ENCODE results near the gene SBF2.

The SBF2 gene

DNA sequence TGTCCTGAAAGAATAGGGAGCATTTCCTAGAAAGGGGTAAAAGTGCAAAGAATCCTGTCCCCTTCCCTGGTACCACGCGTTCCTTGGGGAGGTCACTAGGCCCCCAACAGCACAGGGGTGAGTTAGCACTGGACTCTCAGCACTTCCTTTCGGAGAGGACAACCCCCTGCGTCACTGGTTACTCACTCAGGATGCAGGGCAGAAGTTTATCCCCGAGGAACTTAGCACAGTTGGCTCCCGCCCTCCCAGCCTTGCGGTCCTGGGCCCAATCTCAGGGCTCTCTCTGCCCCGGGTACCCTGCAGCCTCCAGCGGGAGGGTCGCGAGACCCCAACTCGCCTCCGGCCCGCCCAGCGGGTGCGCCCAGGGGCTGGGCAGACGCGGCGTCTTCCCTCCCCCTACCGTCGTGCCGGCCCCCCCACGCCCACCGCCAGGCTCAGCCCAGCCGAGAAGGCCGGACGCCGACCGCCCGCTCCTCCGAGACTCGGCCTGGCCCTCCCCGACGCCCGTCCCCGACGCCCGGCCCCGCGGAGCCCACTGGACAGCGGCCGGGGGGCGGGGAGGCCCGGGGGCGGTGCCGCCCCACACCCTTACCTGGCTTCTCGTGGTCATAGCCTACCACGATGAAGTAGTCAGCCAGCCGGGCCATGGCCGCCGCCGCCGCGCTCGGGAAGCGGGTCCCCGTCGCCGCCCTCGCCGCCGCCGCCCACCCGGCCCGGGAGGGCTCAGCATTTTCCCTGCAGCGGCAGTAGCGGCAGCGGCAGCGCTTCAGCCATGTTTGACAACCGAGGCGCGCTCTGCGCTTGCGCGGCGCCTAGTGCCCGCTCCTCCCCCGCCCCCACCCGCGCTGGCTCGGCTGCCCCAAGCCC is at the start of gene SBF2:
SBF2 (minus strand) TSS at position 797 of the 867 bp plus-strand sequence; CDS start at position 647, 150 bp downstream.
- DNase-seq = peak; percentile 85

DNA sequence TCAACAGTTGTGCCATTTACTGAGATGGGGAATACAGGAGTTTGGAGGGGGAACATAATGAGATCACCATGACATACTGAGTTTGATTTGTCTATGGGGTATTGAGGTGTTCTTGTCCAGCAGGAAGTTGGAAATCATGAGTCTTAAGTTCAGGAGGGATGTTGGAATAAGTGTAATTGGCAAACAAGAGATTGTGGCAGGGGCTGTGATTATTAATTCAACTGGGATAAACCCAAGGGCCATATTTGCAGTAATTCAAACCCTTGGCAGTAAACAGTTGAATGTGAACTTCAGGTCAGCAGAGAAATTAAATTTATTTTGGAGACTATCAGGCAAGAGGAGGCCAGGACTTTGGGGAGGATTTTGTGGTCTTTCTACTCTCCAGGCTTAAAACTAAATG is 44.3 kb upstream of the SBF2 start:
- no peak for DNase-seq

DNA sequence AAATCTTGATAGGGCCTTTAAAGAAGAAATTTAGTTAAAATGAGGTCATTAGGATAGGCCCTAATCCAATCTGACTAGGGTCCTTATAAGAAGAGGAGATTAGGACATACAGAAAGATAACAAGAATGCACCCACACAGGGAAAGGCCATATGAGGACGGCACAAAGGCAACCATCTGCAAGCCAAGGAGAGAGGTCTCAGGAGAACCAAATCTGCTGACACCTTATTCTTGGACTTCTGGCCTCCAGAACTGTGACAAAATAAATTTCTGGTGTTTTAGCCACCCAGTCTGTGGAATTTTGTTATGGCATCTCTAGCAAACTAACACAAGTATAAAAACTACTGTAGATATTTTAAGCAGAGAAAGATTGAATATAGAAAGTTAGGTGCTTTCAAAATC is 39.5 kb upstream of the SBF2 start:
- no peak for DNase-seq

DNA sequence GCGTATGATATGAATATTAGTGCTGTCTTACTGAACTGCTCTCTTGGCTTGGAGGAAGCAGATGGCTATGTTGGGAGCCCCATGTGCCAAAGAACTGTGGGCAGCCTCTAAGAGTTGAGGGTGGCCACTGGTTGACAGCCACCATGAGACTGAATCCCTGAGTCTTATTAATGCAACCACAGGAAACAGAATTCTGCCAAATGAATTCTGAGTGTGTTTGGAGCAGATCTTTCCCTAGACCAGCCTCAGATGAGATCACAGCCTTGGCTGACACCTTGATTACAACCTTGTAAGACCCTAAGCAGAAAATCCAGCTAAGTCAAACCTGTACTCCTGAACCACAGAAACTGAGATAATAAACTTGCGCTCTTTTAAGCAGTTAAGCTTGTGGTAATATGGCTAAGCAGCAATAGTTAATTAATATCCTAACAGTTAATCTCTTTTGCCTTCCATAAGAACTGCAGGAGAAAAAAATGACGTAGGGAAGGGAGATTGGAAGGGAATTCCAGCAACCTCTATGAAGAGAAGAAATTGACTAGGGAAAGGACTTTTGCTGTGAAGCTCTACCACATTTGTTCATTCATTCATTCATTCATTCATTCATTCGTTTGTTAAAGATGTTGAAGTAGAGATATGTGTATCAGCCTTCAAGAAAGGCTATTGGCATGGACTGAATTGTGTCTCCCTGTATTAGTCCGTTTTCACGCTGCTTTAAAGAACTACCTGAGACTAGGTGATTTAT is 37.7 kb upstream of the SBF2 start:
- peak; percentile 36 for DNase-seq

DNA sequence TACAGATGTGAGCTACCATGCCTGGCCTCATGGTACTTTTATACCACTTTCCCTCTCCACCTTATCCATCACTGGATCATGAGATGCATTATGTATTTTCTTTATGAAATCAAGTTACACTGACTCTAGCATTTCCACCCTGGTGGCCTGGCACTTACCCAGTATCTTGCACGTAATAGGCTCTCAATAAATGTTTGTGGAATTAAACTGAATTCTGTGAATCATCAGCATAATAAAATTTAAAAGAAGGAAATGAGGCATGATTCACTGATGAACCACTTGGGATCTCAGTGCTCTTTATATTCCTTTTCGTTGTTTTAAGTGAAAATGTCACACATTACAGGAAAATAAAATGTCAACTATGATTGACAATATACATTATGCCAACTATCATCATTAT is 35.9 kb upstream of the SBF2 start:
- peak; percentile 93 for DNase-seq

DNA sequence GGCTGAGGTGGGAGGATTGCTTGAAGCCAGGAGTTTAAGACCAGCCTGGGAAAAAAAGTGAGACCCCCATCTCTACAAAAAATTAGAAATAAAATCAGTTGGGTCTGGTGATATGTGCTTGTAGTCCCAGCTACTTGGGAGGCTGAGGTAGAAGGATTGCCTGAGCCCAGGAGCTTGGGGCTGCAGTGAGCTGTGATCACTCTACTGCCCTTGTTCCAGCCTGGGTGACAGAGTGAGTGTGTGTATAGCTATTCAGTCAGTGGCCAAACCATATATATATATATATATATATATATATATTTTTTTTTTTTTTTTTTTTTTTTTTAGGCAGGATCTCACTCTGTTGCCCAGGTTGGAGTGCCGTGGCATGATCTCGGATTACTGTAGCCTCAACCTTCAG is 35.3 kb upstream of the SBF2 start:
- no peak for DNase-seq

DNA sequence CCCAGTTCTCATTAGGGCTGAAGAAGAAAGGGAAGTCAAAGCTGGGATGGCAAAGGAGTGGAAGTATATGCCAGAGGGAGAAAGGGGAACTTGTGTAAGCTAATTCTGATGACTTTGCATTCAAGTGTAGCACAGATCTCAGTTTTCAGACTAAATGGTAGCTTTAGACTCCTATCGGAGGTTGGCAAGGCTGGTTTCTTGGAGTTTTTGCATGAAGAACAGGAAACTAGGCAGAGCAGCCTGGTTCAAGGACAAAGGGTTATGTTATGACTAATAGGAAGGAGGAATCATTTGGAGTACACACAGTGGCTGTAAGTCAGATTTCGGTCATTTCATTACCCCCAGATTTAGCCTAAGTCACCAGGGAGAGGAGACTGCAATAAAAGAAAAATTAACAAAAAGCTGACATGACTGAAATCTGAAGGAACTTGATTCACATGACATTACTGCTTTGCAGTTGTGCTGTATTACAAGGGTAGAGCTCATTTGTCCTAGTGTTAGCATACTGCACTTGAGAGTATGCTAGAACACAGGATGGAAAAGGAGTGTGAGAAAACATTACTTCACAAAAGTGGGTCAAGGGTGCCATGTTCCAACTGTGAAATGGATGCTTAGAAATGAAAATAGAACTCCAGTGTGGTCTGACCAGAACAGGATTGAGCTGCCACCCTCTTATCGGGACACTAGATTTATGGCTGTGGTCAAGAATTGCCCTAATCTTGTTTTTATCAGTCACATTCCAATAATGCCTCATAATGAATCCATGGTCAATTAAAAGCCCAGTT is 34.5 kb upstream of the SBF2 start:
- DNase-seq = peak; percentile 56

DNA sequence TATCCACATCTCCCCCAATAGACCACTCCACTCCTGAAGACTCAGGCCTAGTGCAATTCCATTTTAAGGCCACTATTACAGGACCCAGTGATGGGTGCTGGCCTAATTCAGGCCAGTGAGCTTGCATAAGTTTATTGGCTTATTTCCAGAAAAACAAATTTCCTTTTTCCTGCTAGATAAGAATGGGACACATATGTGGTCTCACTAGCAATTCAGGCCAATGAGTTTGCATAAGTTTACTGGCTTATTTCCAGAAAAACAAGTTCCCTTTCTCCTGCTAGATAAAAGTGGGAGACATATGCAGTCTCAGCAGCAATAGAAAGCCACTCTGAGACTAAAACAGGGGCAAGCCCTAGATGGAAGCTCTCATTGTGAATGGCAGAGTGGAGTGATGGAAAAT is 33.2 kb upstream of the SBF2 start:
- DNase-seq = peak; percentile 58

DNA sequence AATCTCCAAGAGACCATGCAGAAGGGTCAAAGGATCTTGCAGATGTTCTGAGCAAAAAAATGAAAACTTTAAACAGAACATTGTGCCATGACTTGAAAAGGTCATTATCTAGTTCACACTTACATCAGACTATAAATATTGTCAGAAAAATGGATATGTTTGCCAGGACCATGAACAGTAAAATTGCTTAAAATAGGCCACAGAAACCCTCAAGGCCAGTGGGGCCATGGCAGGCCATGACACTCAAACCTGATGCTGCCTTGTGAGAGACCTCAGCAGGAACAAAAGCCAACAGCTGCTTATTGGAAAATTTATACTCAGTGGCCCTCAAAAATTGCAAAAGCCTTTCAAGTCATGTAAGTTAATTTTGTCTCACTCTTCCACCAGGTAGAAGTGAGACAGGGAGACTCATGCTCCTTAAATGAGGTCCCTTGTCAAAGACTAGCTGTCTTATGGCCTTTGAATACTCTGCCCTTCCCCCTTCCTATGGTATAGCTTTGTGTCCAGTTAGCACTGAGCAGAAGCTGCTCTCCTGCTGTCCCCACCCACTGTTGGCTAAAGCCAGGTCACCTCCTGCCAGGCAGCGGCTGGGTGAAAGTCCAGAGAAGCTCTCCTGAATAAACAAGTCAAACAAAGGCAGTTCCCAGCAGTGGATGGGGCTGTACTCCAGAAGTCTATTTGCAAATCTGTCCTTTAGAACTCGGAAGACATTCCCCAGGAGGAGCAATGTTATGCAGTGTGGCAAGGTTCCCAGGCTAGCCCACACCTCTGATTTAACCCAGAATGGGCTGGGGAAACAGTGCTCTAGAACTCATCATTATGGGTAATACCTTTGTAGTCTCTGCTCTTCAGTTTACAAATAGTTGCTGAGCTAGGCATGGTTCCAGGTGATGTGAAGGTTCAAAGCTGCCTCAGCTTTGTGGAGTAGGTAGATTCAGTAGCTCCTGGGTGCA is 32.3 kb upstream of the SBF2 start:
- no peak for DNase-seq

DNA sequence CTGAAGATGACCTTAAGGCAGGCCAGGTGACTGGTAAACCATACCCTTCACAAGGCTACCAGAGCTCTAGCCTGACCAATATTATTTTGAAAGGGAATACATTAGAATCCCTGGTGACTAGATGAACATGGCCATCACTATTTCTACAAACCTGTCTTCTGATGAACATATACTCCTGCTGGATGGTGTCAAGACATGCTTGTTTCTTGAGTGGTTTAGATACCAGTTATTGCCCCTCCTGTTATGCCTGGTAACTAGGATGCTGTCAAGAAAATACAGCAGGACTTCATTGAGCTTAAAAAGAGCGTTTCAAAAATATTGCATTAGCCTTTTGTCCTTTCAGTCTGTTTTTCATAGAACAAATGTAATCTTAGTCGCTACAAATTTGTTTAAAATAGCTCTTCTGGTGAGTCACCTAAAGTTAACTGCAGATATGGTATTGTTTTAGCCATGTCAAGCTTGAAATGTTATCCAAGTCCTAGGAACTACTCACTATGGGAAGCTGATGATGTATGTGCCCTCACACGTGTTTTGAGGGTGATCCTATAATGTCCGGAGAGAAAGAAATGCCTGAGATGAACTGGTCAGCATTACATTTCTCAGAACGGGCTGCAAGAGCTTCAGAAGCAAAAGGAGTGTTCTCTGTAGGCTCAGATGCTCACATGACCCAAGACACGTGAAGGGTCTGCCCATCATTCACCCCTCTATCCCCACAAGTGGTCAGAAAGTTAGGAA is 31.4 kb upstream of the SBF2 start:
- peak; percentile 85 for DNase-seq

DNA sequence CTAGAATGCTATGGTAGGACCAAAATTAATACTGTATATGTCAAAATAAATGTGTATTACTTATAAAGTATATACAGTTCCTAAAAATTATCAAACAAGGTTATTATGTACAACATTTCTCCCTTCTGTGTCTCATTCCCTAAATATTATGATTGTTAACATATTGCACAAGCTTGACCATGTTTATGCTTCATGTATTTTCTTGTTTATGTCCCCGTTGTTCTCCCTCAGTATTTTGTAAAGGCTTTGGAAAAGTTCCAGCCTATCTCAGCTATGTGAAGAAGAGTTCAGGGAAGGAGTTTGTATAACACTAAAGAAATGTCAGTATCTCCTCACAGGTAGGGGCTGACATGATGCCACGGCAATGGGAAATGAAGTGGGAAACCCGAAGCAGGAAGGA is 30.5 kb upstream of the SBF2 start:
- DNase-seq = no peak

DNA sequence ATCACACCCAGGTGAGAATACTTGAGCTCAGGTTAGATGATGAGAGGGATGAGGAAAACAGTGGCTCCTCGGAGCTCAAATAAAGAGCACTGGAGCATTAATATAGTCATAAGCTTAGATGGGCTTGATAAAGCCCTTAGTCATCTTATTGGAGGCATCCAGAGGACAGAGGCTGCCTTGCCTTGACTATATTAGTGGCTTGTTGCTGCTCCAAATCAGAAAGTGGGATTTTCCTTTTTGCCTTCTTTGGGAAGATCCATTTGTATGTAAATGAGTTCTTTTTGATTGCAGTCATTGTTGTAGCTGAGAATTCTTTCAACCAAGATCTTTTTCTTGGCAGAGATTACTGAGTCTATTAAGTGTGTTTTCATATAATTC is 29.8 kb upstream of the SBF2 start:
- peak; percentile 36 for DNase-seq

DNA sequence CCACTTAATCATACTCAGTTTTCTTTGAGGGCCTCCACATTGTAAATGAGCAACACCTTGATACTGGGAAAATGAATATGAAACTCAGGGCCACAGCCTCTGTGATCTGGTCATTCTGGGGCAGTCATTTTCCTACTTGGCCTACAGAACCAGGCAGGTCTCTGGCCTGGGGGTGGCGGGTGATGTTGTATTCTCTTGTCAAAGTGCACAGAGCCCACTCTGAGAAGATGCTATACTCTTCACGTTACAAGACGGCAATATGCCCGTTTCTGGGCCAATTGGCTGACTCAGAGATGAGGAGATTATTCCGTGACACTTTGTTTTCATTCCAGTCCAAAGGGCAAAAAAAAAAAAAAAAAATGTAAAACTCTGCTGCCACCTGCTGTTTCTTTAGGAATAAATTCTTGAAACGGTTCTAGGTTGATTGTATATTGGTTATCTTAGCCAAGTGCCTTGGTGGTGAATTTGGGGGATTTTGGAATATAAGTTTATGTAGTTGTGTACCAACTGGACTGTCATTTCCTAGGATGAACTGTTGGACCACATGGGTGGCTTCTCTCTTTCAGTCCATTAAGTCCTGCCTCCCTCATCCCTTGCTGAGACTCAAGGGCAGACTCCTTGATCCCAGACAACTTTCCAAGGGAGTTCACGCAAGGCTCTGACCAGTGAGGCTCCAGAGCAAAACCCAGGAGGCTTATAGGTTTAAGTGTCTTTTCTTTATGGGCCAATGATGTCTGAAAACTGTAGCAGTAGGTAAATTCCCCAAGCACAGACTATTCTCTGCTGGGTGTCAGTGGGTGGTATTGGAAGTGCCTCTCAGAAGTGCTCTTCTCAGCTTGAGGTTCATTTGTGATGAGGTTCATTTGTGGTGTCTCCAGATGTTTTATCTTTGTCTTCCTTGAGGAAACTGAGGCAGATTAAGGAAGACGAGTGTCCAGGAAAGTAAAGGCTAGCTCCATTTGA is 29.1 kb upstream of the SBF2 start:
- DNase-seq = peak; percentile 93

DNA sequence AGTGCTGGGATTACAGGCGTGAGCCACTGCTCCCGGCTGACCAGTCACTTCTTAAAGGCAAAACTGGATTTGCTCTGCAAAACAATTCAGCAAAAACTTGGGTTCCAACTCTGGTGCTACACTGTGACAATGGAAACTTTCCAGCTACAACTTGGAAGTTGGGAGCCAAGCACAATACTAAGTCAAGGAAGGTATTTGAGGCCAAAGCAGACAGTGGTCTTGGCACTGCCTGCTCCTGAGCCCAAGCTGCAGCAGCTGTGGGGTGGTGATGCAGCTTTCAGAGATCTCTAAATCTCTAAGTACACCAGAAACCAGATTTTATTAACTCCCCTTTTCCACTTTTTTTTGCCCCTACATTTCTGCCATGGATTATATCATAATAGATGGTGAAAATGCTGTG is 28.4 kb upstream of the SBF2 start:
- DNase-seq = peak; percentile 28

DNA sequence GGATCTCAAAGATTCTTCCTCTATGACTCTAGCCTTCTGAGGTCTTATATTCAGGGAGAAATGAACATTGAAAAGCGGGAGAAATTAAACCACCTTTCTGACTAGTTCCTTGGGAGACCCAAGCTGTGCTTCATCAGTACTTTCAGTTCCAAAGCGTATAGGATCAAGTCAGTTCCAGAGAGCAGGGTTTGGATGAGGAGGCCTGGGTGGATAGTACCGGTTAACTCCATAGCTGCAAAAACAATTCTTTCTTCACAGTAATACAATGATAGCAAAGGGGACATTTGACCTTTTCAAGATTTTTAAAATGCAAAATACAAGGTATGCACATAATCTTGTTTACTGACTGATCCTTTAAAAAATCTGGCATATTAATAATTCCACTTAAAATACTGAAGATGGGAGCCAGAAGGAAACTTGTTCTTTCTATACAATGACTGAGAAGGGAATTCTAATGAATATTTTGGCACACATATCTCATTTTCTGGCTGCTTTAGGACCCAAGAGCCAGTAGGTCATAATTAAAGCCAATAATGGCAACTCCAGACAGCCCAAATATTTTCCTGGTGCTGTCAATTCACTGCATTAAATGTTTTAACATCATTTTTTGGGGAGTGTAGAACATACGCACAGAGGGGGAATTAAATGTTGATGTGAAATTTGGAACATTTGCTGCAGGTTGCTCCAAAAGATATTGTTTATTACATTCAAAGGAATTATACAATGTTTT is 26.9 kb upstream of the SBF2 start:
- no peak for DNase-seq

DNA sequence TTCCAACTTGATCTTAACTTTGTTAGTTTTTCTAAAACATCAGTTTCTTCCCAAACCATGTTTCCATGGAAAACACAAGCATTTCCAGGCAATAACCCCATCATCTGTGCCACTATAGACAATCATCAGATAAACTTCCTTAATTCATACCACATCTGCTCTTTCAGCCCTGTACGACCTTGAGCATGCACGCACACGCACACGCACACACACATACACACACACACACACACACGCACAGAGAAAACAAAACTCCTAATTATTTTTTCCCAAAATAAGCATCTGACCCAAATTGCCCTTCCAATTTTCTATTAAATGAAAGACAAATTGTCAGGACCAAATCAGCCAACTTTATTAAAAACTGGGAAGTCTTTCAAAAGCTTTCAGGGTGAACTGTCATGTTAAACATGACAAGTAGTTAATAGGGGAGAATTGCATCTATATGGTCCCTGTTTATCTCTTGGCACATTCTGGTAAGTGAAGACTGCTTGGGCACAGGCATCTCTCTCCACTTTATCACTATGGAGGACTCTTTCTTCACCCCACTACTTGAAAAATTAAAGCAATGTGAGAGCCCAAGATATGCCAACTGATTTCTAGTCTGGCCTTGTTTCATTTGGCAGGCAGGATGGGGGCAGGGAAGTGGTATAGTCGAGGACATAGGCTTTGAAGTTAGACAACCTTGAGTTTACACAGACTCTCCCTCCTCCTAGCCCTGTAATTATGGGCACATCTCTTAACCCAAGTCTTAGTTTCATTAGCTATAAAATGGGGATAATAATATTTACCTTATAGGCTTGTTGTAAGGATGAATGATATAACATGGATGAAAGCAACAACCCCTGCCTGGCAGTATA is 25.9 kb upstream of the SBF2 start:
- no peak for DNase-seq

DNA sequence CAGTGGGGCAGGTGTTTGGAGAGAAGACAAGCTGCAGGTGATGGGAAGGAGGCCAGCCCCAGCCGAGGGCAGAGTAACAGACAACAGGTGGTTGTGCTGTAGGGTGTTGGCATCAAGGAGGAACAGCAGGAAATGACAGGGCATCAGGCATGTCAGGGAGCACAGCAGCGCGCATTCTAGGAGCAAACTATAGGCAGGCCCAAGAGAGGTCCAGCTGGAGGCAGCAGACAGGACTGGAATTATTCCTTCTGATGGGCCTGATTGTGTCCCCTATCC is 24.4 kb upstream of the SBF2 start:
- no peak for DNase-seq

DNA sequence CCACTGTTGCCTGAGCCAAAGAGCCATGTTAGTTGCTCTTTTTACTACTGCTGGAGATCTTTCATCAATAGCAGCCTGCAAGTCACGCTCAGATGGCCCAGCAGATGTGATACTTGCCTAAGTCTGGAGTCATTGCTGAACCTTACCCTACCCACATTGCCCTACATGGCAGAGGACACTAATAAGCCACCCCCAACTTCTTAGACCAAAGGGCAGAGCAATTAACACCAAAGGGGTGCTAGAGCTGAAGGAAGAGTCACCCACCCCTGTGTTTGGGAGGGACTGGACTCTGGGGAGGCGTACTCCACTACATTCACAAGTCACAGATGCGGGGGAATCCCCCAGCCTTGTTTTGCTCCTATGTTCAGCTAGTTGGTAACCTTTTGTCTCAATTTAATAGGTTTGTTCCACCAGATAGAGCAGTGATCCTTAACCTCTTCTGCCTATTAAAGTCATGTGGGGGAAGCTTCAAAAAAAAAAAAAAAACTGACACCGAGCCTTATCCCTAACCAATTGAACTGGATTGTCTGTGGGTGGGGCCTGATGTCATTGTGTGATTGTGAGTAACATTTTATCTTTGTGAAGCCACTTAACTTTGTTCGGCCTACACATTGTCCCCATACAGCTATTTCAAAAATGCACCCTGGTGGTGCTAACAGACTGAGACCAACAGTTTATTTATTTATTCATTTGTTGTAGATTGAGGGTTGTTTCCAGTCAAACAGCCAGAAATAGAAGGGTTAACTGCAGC is 23.9 kb upstream of the SBF2 start:
- no peak for DNase-seq
